Coronary artery (tissue), 2 donors: ENCODE results near the gene NEBL.

ENCODE experiments used
- DNase-seq: peaks from one replicate; pipeline ENCODE4 v3.0.0-alpha.2; 2017; ENCODE audit warnings: low spot score
- H3K27ac ChIP-seq, 2 donors: fragments of 200-600 bp; sonication (generic); one replicate each; pipeline ENCODE4 v1.5.1; 2016 to 2019
- H3K4me3 ChIP-seq: fragments of 200-600 bp; sonication (generic); 2 replicates; pipeline ENCODE4 v1.5.1; 2016; ENCODE audit warnings: mild to moderate bottlenecking, moderate library complexity
- TF ChIP-seq, protein P1 (sequence below): fragments of 200-600 bp; sonication (generic); IDR thresholded peaks from one replicate; pipeline ENCODE4 v1.5.1; 2019; ENCODE audit warnings: antibody characterized with exemption

Gene NEBL

DNA sequence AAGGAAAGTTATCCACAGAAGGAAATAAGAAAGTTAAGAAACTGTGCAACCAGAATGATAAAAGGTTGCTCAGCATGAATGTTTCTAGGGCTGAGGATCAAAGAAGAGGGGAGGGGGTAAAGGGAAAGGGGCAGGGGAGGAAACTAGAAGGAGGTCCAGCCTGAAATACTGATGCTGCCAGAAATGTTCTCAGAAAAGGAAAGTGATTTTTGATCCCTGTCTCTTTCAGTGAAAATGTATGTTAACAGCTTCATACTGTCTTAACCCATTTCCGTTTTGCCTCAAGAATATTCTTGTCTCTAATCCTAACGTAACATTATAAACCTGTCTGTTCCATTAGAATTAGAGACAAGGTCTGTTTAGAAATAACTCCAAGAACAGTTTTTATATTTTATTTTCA, 49.6 kb downstream of the NEBL start:
- no peak overlapping the region for H3K27ac ChIP-seq
- no peak overlapping the region for H3K4me3 ChIP-seq
- DNase-seq = no peak
- TF ChIP-seq, protein P1, sequence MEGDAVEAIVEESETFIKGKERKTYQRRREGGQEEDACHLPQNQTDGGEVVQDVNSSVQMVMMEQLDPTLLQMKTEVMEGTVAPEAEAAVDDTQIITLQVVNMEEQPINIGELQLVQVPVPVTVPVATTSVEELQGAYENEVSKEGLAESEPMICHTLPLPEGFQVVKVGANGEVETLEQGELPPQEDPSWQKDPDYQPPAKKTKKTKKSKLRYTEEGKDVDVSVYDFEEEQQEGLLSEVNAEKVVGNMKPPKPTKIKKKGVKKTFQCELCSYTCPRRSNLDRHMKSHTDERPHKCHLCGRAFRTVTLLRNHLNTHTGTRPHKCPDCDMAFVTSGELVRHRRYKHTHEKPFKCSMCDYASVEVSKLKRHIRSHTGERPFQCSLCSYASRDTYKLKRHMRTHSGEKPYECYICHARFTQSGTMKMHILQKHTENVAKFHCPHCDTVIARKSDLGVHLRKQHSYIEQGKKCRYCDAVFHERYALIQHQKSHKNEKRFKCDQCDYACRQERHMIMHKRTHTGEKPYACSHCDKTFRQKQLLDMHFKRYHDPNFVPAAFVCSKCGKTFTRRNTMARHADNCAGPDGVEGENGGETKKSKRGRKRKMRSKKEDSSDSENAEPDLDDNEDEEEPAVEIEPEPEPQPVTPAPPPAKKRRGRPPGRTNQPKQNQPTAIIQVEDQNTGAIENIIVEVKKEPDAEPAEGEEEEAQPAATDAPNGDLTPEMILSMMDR = no peak

GRCh38 chr10:20846263-20846662, 50.8 kb downstream of the NEBL start:
- H3K4me3 ChIP-seq = no peak overlapping the region
- H3K27ac ChIP-seq = no peak overlapping the region
- TF ChIP-seq, protein P1 = no peak
- DNase-seq = no peak

- TF ChIP-seq, protein P1 = no peak
- no peak overlapping the region for H3K4me3 ChIP-seq
- no peak for DNase-seq
- no peak overlapping the region for H3K27ac ChIP-seq
Observed at GRCh38 chr10:20841419-20841818, 55.7 kb downstream of the NEBL start.

- TF ChIP-seq, protein P1 = no peak
- DNase-seq = no peak
- Histone ChIP-seq H3K4me3 (no peak overlapping the region), H3K27ac (no peak overlapping the region)
Observed at GRCh38 chr10:20839910-20840309, 57.2 kb downstream of the NEBL start.

DNA sequence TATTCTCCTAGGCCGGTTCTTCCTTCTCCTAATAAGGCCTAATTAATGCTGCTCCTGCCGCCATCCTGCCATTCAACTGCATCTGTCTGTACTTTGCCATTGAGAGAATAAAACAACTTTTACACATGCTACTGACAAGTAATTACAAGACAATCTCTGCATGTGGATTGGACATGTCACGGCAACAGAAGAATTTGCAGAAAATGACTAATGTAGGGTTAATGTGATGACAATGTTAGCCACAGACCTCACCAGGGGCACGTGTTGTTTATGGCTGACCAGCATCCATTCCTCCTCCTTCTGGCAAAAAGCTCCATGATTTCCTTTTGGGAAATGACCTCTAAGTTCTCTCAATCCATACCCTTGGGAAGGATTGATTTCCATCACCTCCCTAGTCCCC, 58.0 kb downstream of the NEBL start:
- H3K4me3 ChIP-seq = no peak overlapping the region
- no peak overlapping the region for H3K27ac ChIP-seq
- TF ChIP-seq, protein P1 = no peak
- DNase-seq = no peak

DNA sequence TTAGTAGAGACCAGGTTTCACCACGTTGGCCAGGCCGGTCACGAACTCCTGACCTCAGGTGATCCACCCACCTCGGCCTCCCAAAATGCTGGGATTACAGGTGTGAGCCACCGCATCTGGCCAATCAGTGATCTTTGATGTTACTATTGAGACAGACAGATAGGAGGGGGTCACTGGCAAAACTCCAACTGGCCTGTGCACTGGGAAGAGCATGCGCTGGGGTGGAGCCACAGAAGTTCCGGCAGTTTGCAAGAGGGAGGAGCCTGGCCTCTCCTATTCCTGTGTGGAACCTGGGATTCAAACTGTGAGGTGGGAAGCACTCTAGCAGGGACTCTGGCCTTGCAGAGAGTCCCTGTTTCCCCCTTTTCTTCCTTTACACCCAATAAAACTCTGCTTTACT, 60.7 kb downstream of the NEBL start:
- no peak for DNase-seq
- Histone ChIP-seq H3K4me3 (no peak overlapping the region), H3K27ac (no peak overlapping the region)
- TF ChIP-seq, protein P1 = no peak

GRCh38 chr10:20835335-20835734, 61.8 kb downstream of the NEBL start:
- DNase-seq = no peak
- Histone ChIP-seq H3K4me3 (no peak overlapping the region), H3K27ac (no peak overlapping the region)
- TF ChIP-seq, protein P1 = no peak
